WI38 (cell line): ENCODE measurements around the gene FAM219A.

Experiments used
- H3K4me3 ChIP-seq: 2 replicates; pipeline ENCODE4 v1.5.1; 2011; ENCODE audit warnings: low read depth, mild to moderate bottlenecking, control low read depth, low read length
- CTCF ChIP-seq: IDR thresholded peaks from 2 replicates; pipeline ENCODE4 v1.5.1; 2012; ENCODE audit warnings: low read depth, mild to moderate bottlenecking, control low read depth, low read length

FAM219A gene

GRCh38 chr9:34417734-34418133 lies 40.6 kb downstream of the FAM219A start:
- TF ChIP-seq CTCF: no peak
- no peak overlapping the region for H3K4me3 ChIP-seq

GRCh38 chr9:34413231-34413852 lies 45.0 kb downstream of the FAM219A start:
- no peak for TF ChIP-seq CTCF
- no peak overlapping the region for H3K4me3 ChIP-seq

- TF ChIP-seq CTCF: no peak
- no peak overlapping the region for H3K4me3 ChIP-seq
Measured at GRCh38 chr9:34412336-34412735, 46.0 kb downstream of the FAM219A start.

- no peak overlapping the region for H3K4me3 ChIP-seq
- TF ChIP-seq CTCF: no peak
Measured at GRCh38 chr9:34409154-34409553, 49.2 kb downstream of the FAM219A start.

- TF ChIP-seq CTCF: no peak
- H3K4me3 ChIP-seq: no peak overlapping the region
Measured at GRCh38 chr9:34408173-34408572, 50.2 kb downstream of the FAM219A start.

GRCh38 chr9:34406219-34406618 lies 52.2 kb downstream of the FAM219A start:
- no peak overlapping the region for H3K4me3 ChIP-seq
- TF ChIP-seq CTCF: no peak

- no peak overlapping the region for H3K4me3 ChIP-seq
- no peak for TF ChIP-seq CTCF
Measured at GRCh38 chr9:34405719-34406118, 52.7 kb downstream of the FAM219A start.
